Measurements from ENCODE around the gene CLEC2L. TPM values are rescaled to one million over a fixed set of nuclear protein-coding genes. Genes with fewer than 3 reads are reported as not detected.

Gene CLEC2L
- total RNA-seq, 1 donor from 2014 or later, result not detected

- DNase-seq (no peak), ATAC-seq (no peak)
- intact Hi-C loops (cut with micrococcal nuclease), result no loop called here
Observed at GRCh38 chr7:139592801-139593461, 69.4 kb downstream of the CLEC2L start.

DNA sequence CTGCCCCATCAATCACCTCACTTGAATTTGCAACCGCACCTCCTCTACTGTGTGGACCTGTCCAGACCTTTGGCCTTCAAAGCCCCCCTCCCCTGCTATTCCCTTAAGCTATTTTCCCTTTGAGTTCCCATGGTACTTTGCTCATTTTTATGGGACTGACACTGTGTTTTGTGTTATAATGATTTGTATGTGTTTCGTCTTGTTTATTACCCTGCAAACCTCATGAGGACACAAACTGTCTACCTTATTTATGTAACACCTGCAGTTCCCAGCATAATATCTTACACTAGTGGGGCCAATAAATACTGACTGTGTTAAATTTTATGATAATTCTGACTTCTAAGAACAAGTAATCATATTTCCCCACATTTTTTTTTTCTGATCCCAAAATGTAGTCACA lies 70.6 kb downstream of the CLEC2L start:
- intact Hi-C loops (cut with micrococcal nuclease), result no loop called here
- DNase-seq, result no peak
- ATAC-seq, result no peak

Other genes starting within 250 kb of the CLEC2L start
- 37.6 TPM for gene FMC1, start 182.3 kb upstream of the CLEC2L start, total RNA-seq
- 49.9 TPM for gene LUC7L2, start 163.8 kb upstream of the CLEC2L start, total RNA-seq
- gene KLRG2, start 40.0 kb upstream of the CLEC2L start, total RNA-seq, result not detected